ENCODE measurements around the gene CSTF2. TPM values are rescaled to one million over a fixed set of nuclear protein-coding genes. Genes with fewer than 3 reads are reported as not detected.
A peak's percentile ranks its signal among the peaks of the same experiment; 100 is the strongest.
"Not testable (repeated sequence)": the region's sequence is repeated elsewhere in the genome, so short reads cannot be mapped to it uniquely, and the experiment has no call there.

The CSTF2 gene
- total RNA-seq, 1 donor from 2014 or later, result 12.1 TPM

GRCh38 chrX:100804780-100805179, 15.4 kb upstream of the CSTF2 start:
- no peak for FAIRE-seq

GRCh38 chrX:100808265-100808664, 11.9 kb upstream of the CSTF2 start:
- not testable (repeated sequence) for FAIRE-seq; H3K4me3 ChIP-seq (ENCODE audit: low read depth, low read length); H3K27me3 ChIP-seq (ENCODE audit: control insufficient read depth, insufficient read depth, low read length); H3K36me3 ChIP-seq (ENCODE audit: control insufficient read depth, insufficient read depth, low read length); DNase-seq (ENCODE audit: low read depth)

More at GRCh38 chrX:100804780-100805179, 15.4 kb upstream of the CSTF2 start:
- Histone ChIP-seq H3K4me3 (ENCODE audit: low read depth, low read length) (no peak overlapping the region), H3K27me3 (ENCODE audit: control insufficient read depth, insufficient read depth, low read length) (no peaks in the 10 kb centered on the region), H3K36me3 (ENCODE audit: control insufficient read depth, insufficient read depth, low read length) (no peaks in the 10 kb centered on the region)
- no peak for TF ChIP-seq CTCF (IDR thresholded peaks at IDR 0.05; ENCODE audit: insufficient read depth, low read length, severe bottlenecking)
- DNase-seq (ENCODE audit: low read depth), result no peak

- Histone ChIP-seq H3K4me3 (ENCODE audit: low read depth, low read length) (no peak overlapping the region), H3K36me3 (ENCODE audit: control insufficient read depth, insufficient read depth, low read length) (no peaks in the 10 kb centered on the region), H3K27me3 (ENCODE audit: control insufficient read depth, insufficient read depth, low read length) (no peaks in the 10 kb centered on the region)
- FAIRE-seq (peak; percentile 76), DNase-seq (ENCODE audit: low read depth) (peak; percentile 16)
- no peak for TF ChIP-seq CTCF (IDR thresholded peaks at IDR 0.05; ENCODE audit: insufficient read depth, low read length, severe bottlenecking)
Measured at GRCh38 chrX:100812216-100813158, 7.7 kb upstream of the CSTF2 start.

GRCh38 chrX:100817340-100817739, 2.9 kb upstream of the CSTF2 start:
- no peaks in the 10 kb centered on the region for H3K27me3 ChIP-seq (ENCODE audit: control insufficient read depth, insufficient read depth, low read length)
- no peaks in the 10 kb centered on the region for H3K36me3 ChIP-seq (ENCODE audit: control insufficient read depth, insufficient read depth, low read length)
- FAIRE-seq, result no peak
- no peak for DNase-seq (ENCODE audit: low read depth)
- no peak for TF ChIP-seq CTCF (IDR thresholded peaks at IDR 0.05; ENCODE audit: insufficient read depth, low read length, severe bottlenecking)
- H3K4me3 ChIP-seq (ENCODE audit: low read depth, low read length), result no peak overlapping the region

- no peak for TF ChIP-seq CTCF (IDR thresholded peaks at IDR 0.05; ENCODE audit: insufficient read depth, low read length, severe bottlenecking)
- DNase-seq (ENCODE audit: low read depth) (no peak), FAIRE-seq (no peak)
- Histone ChIP-seq H3K36me3 (ENCODE audit: control insufficient read depth, insufficient read depth, low read length) (no peaks in the 10 kb centered on the region), H3K4me3 (ENCODE audit: low read depth, low read length) (peak overlapping the region; percentile 68), H3K27me3 (ENCODE audit: control insufficient read depth, insufficient read depth, low read length) (no peaks in the 10 kb centered on the region)
Measured at GRCh38 chrX:100819534-100819836, 706 bp upstream of the CSTF2 start.

GRCh38 chrX:100829730-100830129, 9.5 kb downstream of the CSTF2 start:
- Histone ChIP-seq H3K27me3 (ENCODE audit: control insufficient read depth, insufficient read depth, low read length) (no peaks in the 10 kb centered on the region), H3K36me3 (ENCODE audit: control insufficient read depth, insufficient read depth, low read length) (peaks cover 1% of the 10 kb centered on the region), H3K4me3 (ENCODE audit: low read depth, low read length) (no peak overlapping the region)
- TF ChIP-seq CTCF (IDR thresholded peaks at IDR 0.05; ENCODE audit: insufficient read depth, low read length, severe bottlenecking), result no peak
- no peak for FAIRE-seq
- DNase-seq (ENCODE audit: low read depth), result peak; percentile 73

Data from bronchial epithelial cell (primary cell).